ENCODE results near the gene SSX2IP. TPM values are rescaled to one million over a fixed set of nuclear protein-coding genes. Genes with fewer than 3 reads are reported as not detected.

SSX2IP gene
- total RNA-seq, 4 donors from 2014 or later, result 2.9 to 34.3 (median 19.2) TPM

- intact Hi-C loops (cut with DNase I; ENCODE audit: low total_unique reads), result no loop called here
- no peak for DNase-seq
- Histone ChIP-seq H3K4me1 (no peaks in the 10 kb centered on the region), H3K27me3 (no peaks in the 10 kb centered on the region), H3K9me3 (no peaks in the 10 kb centered on the region), H3K36me3 (no peaks in the 10 kb centered on the region), H3K27ac (no peak overlapping the region), H3K4me3 (no peak overlapping the region)
- TF ChIP-seq CTCF (IDR thresholded peaks at IDR 0.05) (no peak), POLR2A (IDR thresholded peaks at IDR 0.05) (no peak)
These were observed 18.0 kb downstream of the SSX2IP start for GRCh38 chr1:84672080-84672854.

GRCh38 chr1:84669831-84670230, 20.4 kb downstream of the SSX2IP start:
- intact Hi-C loops (cut with DNase I; ENCODE audit: low total_unique reads), result no loop called here
- DNase-seq, result no peak
- Histone ChIP-seq H3K4me1 (no peaks in the 10 kb centered on the region), H3K4me3 (no peak overlapping the region), H3K9me3 (no peaks in the 10 kb centered on the region), H3K27ac (no peak overlapping the region), H3K27me3 (no peaks in the 10 kb centered on the region), H3K36me3 (no peaks in the 10 kb centered on the region)
- TF ChIP-seq POLR2A (IDR thresholded peaks at IDR 0.05) (no peak), CTCF (IDR thresholded peaks at IDR 0.05) (no peak)

GRCh38 chr1:84668185-84668584, 22.1 kb downstream of the SSX2IP start:
- no peak overlapping the region for H3K27ac ChIP-seq
- H3K4me1 ChIP-seq, result no peaks in the 10 kb centered on the region
- no peaks in the 10 kb centered on the region for H3K9me3 ChIP-seq
- no peak for TF ChIP-seq POLR2A (IDR thresholded peaks at IDR 0.05)
- TF ChIP-seq CTCF (IDR thresholded peaks at IDR 0.05), result peak; percentile 20 to 36 (median 30)
- H3K27me3 ChIP-seq, result no peaks in the 10 kb centered on the region
- DNase-seq, result no peak
- H3K4me3 ChIP-seq, result no peak overlapping the region
- intact Hi-C loops (cut with DNase I; ENCODE audit: low total_unique reads), result no loop called here
- H3K36me3 ChIP-seq, result no peaks in the 10 kb centered on the region

- DNase-seq, result no peak
- TF ChIP-seq POLR2A (IDR thresholded peaks at IDR 0.05), result no peak
- no peak for TF ChIP-seq CTCF (IDR thresholded peaks at IDR 0.05)
- intact Hi-C loops (cut with DNase I; ENCODE audit: low total_unique reads), result no loop called here
- Histone ChIP-seq H3K4me3 (no peak overlapping the region), H3K9me3 (no peaks in the 10 kb centered on the region), H3K36me3 (no peaks in the 10 kb centered on the region), H3K27ac (no peak overlapping the region), H3K4me1 (no peaks in the 10 kb centered on the region), H3K27me3 (no peaks in the 10 kb centered on the region)
These were observed 24.5 kb downstream of the SSX2IP start for GRCh38 chr1:84665703-84666317.

GRCh38 chr1:84653130-84653677, 37.1 kb downstream of the SSX2IP start:
- H3K9me3 ChIP-seq, result no peaks in the 10 kb centered on the region
- H3K27ac ChIP-seq, result no peak overlapping the region
- no peak overlapping the region for H3K4me3 ChIP-seq
- no peak for DNase-seq
- TF ChIP-seq POLR2A (IDR thresholded peaks at IDR 0.05), result no peak
- TF ChIP-seq CTCF (IDR thresholded peaks at IDR 0.05), result no peak
- no peaks in the 10 kb centered on the region for H3K36me3 ChIP-seq
- H3K4me1 ChIP-seq, result no peaks in the 10 kb centered on the region
- no peaks in the 10 kb centered on the region for H3K27me3 ChIP-seq
- intact Hi-C loops (cut with DNase I; ENCODE audit: low total_unique reads), result no loop called here

Measured in uterus (tissue), 4 donors.